ENCODE measurements around the gene FOXN3.
A peak's percentile ranks its signal among the peaks of the same experiment; 100 is the strongest.
"Not testable (repeated sequence)": the region's sequence is repeated elsewhere in the genome, so short reads cannot be mapped to it uniquely, and the experiment has no call there.

FOXN3 gene

DNA sequence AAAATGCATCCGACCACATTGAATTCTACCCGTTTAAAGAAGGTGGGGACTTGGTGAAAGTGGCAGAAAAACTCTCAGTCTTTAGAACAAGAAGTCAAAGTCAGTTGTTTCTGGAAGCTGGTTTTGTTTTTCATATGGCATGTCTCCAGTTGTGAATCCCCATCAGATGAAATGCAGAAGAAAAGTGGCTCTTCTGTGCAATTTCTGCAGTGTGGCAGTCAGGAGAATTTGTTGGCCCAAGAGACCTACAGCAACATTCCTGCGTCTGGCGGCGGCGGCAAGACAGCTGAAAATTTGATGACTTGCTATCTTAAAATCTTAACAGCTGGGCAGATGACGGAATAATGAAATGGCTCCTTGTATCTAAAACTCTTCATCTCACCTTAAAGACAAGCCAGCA lies 201.5 kb downstream of the FOXN3 start:
- DNase-seq: no peak

DNA sequence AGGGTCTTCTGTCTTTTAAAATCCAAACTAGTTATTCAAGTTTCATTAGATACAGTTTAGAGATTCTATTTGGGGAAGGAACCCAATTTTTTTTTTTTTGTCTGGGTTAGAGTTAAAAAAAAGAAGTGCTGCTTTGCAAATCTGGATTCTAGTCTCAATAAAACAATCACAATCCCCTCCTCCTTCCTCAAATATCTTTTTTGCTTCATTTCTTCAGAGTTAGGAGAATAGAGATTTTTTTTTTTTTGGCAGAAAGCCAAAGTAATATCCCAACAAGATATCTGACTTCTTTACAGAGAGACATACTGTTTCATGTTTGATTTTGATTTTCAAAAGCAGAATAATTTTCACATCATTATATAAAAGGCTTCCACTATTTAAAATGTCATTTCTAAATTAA lies 201.9 kb downstream of the FOXN3 start:
- no peak for DNase-seq

DNA sequence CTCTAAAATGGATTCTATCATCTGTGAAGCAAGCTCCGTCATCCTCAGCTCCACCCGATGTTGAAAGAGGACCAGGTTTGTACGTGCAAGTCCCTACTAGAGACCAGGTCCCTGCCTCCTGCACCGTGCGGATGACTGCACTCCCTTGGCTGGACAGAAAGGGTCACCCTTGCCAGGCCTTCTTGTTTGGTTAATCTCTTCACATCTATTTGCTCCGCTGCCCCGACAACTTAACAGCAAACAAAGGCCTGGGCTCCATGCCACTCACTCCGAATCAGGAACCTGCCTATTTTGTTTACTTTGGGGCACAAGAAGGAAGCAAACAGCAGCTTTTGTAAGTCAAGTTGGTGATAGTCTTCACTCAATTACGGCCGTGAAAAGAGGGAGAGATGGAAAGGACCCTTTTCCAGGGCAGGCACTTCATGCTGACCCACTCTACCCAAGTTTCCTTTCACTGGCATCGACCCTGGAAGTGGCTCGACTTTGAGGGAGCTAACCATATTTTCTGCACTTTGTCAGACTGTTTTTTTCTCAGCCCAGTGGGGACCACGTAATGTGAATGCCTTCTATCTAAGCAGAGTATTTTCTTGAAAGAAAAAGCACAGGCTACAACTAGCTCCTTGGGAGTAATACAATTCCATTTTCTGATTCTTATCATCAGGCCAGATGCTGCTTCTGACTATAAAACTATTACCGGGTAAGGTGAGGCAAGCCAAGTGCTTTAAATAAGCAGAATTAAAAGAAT lies 202.6 kb downstream of the FOXN3 start:
- peak; percentile 47 for DNase-seq

DNA sequence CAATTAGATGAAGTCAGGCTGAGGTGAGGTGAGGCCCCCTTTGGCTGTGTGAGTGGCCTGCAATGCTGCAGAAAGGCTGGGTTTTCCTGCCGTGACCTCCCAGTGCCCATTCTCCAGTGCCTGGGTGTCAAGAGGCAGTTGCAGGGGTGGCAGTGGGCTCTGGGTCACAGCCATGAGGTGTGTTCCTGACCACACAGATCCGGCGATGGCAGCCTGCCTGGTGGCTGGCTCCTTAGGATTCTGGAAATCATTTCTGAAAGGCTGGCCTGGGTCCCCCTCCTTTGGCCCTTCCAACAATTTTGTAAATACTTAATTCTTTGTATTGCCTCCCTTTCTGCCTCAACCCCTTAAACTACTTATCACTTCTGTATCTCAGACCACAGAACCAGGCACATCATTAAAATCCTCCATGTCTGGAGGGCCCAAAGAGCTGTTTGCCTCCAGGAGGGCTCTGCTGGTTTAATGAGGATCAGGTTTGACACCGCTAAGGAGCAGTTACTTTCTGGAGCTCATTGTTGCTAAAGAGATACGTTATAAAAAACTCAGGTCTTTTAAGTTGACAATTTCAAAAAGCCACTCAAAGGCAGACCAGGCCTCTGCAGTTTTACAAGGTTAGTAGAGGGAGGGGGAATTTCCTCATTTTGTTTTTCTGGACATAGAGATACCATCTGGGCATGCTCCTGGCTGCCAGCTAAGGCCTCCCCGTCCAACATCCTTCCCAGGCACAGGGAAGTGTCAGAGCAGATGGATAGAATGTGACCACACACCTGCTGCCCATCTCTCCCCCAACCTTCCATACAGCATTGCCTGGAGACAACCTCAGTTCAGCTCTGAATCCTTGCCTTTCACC lies 204.4 kb downstream of the FOXN3 start:
- DNase-seq: no peak

DNA sequence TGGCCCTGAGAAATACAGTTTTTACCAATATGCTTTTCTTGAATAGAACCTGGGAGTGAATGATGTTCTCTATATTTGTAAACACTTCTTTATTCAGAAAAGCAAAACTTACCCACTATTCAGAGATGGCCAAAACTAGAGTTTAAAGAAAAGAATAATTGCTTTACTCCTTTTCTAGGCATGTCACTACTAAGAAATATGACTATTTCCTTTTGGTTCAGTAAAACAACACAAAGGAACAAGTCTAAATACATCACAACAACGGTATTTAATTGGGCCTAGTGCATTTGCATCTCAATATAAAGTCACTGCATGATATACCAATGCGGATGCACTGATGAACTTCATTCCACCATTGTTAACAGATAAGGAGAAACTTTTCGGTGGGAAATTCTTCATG lies 207.5 kb downstream of the FOXN3 start:
- DNase-seq: no peak

DNA sequence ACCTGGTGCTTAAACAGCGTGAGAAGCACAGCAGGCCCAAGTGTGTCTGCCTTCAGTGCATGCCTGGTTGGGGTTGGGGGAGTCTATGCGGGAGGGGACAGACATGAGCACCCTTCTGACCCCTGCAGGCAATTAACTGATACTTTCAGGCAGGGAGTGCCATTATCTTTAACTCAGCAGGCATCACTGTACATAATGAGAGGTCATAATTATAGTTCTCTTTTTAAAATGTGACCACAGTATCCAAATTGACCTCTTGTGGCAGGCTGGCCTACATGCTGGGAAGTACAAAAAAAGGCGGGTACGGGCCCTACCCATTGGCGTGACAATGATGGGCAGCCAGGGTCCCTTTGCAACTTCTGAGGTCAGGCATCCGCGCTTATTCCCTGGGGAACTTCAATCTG lies 209.1 kb downstream of the FOXN3 start:
- peak; percentile 61 for DNase-seq

DNA sequence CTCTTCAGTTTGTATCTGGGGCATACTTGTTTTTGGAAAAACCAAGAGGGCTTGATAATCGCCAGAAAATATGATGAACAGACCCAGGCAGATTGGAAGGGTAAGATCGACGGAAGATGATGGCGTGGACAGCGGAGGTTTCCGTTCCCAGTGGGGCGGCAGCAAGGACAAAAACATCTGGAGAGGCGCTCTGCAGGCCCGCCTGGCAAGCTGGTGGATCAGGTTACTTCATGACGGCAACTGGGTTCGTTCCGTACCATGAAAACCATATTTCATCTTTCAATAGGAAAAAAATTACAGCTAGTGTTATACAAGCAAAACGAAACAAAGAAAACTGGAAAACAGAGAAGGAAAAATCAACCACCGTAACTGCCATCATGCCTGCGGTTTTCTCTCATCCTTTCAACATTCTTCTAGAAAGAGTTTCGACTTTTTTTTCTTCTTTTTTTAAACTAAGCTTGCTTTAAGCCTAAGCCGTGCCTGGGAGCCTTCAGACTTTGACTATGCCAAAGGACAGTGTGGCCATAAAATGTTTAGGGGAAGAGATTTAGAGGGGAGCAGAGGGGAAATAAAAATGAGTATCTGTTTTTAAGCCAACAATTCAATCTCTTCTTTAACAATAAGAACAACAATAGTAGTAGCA lies 210.5 kb downstream of the FOXN3 start:
- DNase-seq: no peak

DNA sequence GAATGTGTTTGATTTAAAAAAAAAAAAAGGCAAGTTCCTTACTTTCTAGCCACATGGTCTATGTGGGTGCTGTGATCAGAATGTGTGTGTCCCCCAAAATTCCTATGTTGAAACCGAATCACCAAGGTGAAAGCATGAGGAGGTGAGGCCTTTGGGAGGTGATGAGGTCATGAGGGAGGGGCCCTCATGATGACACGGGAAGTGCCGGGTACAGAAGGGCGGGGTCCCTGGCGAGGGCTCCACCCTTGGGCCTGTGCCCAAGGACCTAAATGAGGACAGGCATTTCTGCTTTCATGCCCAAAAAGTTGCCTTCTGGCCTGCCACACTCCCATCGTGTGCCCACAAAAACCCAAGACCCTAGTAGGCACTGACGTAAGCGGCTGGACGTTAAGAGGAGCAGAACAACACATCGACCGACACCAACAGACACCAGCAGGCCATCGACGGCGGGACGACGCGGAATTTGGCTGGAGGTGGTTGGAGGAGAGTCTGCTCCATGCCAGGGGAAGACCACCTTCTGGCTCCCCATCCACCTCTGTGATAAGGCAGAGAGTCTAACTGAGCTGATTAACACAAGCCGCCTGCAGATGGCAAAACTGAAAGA lies 211.8 kb downstream of the FOXN3 start:
- DNase-seq: no peak

DNA sequence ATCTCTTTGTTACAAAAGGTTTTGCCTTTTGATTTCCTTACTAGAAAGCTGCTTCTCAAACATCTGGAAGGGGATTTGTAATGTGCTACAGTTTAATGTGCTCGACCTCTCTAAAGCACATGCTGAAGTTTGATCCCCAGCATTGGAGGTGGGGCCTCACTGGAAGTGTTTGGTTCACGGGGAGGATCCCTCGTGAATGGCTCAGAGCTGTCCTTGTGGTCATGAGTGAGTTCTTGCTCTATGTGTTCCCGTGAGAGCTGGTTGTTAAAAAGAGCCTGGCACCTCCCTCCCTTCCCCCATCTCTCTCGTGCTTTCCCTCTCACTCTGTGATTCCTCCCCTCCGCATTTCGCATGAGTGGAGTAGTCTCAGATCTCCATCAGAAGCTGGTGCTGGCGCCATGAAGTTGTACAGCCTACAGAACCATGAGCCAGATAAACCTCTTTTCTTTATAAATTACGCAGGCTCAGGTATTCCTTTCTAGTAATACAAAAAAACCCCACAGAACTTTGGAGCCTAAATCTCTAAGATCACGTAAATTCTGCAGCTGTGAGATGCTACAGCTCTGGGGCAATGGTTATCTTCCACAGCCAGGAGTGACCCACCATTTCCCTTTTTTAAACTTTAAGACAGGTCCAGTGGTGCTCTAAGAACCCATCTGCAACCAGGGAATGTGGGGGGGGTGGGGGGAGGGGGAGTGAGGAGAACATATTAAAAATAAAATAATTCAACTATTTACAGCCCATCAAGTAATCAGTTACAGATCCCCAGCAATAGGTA lies 214.4 kb downstream of the FOXN3 start:
- DNase-seq: no peak

DNA sequence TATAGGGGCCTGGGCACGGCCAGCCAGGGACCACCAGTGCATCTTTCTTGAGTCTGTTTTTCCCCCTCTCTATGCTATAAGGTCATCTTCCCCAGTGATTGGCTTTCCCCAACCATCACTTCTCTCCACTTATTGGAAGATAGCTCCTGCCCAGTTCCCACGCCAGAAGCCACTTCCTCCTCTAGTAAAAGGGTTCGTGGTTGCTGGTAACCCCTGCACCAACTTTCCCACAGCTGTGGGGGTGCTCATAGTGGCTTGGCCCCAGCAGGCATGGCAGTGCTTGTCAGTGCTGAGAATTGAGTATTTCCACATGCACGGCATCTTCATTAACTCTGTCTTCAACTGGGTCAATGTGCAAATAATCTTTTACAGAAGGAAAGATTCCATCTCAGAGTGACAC lies 215.4 kb downstream of the FOXN3 start:
- DNase-seq: no peak

DNA sequence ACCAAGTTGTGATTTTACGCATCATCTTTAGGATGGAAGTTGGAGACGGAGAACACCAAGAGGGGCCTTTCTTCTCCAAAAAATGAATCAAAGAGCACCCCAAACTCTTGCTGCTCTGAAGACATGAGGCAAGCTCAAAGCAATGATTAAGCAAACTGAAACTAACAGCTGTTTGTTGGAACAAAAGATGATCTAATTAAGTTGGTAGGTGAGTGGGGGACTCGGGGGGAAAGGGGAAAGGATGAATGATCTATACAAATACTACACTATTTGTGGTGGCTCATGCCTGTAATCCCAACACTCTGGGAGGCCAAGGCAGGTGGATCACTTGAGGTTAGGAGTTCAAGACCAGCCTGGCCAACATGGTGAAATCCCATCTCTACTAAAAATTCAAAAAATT lies 217.7 kb downstream of the FOXN3 start:
- DNase-seq: not testable (repeated sequence)

DNA sequence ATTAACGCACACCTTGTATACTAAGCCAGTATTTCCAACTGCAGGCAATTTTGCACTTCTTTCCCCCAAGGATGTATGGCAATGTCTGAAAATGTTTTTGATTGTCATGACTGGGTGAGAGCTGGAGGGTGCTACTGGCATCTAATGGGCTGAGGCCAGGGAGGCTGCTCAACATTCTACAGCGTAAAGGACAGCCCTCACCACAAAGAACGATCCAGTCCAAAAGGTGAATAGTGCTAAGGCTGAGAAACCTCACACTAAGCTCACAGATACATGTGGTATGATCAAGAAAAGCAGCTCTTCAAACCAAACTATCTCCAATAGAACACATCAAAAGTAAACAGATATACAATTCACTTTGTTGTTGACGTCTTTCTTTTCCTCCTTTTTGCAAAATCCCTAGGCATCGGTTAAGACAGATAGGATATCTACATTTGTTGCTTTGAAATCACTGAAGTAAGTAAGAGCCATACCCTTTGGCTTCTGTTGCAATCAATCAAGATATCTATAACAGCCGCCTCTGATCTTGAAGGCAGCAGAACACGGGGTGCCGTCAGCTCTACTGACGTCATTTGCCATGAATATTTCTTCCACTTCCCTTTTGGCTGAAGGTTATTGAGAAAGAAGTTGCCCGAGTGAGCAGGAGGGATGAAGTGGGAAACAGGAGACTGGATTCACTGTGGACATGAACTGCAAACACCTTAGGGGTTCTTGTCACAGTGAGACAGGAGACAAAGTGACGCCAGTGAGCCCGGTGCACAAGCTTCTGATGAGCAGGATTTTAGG lies 218.3 kb downstream of the FOXN3 start:
- no peak for DNase-seq

DNA sequence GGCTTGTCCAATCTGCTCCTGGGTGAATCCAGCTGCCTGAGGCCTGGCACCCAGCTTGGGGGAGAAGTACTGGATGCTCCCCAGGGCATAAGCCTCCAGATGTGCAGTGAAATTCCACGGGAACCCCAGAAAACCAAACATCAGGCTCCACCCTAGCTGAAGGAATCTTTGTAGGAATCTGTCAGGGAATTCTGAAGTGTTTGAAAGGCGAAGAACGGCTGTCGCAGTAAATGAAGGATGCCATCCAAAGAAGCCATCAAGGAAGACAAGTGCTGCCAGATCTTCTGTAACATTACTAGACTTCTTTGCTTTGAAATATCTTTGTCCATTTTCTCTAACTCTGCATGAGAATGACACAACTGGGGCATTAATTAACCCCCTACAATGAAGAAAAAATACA lies 219.4 kb downstream of the FOXN3 start:
- DNase-seq: no peak

DNA sequence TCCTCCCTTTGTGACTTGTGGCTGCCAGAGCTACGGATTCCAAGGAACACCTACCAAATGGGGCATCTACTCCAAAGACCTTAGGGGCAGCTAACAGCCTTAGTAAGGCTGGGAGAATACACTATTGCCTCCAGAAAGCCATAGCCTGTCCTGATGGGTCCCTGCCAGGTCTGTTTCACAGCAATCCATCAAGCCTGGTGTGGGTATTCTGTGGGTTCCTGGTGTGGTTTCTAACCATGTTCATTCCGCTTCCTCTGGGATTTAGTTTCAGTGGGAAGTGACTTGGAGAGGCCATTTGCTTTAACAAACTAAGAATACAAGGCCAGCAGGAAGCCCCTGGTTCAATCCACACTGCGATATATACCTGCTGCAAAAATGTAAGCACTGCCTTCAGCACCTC lies 220.5 kb downstream of the FOXN3 start:
- DNase-seq: no peak

DNA sequence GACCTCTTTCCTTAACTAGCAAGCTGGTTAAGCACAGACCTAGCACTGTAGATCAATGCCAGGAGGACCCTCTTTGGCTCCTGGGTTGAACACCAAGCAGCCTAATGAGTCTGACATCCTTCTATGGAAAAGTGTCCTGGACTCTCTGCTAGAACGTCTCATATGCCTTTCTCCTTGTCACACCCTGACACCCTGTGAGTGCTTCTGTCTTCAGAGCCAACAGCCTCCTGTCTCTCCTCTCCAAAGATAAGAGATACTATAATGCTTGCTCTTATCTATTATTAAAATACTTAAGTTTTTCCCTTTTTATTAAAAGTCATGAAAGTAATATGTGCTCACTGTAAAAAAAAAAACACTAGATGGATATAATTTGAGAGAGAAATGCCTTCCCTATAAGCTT lies 222.7 kb downstream of the FOXN3 start:
- no peak for DNase-seq

DNA sequence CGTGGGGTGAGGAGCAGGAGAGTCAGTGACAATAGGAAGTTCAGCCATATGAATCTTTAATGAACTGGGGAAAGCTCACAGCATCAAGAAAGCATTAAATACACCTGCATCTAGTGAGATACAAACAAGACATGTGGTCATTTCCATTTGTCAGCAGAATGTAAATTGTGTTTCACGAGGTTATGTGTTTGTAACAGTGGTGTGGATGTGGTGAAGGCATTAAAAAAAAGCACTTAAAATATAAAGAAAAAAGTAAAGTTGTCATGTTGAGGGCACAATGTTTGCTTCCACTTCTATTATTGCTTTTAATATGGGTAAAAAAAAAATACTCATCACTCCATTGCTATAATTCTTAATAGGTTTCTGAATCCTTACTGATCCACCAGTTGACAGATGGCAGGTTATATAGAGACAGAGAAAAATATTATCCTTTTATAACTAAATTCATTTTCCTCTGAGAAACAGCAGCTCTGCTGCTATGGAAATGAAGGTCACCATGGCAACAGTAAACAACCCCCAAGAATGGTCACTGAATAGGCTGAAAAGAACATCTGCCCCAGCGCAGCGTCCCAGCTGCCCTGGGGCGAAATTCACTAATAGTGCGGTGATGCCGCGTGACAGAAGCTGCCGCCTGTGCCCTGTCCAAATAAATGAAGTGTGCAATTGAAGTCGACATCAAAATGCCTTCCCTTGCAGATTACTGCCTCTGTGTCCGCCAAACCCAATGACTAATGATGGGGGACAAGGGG lies 226.1 kb downstream of the FOXN3 start:
- peak; percentile 98 for DNase-seq

DNA sequence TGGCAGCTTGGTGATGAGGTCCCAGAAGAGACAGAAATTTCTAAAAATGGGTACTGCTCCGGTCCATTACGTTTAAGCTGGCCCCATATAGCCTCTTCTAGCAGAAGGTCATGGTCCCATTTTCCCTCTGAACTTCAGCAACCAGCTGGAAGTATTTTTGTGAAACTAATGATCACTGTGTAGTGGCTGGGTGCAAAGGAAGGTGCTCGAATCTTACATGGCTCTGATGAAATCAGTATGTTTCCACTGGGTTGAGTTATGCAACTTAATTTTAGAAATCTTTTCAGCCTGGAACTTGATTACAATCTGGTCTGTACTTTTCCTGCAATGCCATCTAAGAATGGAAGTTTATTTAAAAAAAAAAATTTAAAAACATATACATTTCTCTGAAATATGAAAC lies 228.5 kb downstream of the FOXN3 start:
- no peak for DNase-seq

DNA sequence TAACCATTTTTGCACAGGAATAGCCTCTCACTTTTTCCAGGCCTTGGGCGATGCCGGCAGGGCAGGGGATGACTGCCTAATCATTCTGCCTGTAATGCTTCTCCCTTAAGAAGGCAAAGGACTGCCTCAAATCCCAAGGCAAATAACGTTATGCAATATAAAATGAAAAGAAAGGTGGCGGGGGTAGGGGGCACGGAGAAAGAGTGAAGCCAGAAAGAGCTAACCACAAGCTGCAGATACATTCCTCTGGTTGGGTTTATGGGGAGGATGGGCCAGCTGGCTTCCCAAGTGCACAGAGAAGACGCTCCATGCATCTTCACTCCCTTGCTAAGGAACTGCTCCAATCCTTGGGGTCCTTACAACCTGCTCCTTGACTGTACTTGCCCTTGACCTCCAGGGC lies 229.5 kb downstream of the FOXN3 start:
- no peak for DNase-seq

DNA sequence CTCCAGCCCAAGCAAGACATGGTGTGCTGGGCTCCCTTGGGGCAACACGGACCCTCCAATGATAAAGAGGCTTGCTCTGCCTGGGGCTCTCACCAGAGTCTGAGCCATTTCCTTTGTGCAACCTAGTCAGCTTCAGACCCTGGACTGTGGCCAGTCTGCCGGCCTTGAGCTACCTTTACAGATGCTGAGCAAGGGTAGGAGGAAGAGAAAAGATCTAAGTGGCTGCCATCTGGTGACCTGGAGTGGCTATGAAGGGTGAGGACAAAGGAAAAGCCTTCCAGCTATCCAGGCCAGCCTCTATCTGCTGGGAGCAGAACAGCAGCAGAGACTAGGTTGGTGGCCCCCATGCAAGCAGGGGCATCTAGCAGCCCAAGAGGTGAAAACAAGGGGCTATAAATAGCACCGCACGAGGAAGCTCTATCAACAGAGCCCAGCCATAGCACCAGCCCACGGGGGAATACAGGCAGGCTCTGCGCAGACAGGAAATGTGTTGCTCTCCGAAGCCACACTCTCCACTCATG lies 230.1 kb downstream of the FOXN3 start:
- DNase-seq: no peak

DNA sequence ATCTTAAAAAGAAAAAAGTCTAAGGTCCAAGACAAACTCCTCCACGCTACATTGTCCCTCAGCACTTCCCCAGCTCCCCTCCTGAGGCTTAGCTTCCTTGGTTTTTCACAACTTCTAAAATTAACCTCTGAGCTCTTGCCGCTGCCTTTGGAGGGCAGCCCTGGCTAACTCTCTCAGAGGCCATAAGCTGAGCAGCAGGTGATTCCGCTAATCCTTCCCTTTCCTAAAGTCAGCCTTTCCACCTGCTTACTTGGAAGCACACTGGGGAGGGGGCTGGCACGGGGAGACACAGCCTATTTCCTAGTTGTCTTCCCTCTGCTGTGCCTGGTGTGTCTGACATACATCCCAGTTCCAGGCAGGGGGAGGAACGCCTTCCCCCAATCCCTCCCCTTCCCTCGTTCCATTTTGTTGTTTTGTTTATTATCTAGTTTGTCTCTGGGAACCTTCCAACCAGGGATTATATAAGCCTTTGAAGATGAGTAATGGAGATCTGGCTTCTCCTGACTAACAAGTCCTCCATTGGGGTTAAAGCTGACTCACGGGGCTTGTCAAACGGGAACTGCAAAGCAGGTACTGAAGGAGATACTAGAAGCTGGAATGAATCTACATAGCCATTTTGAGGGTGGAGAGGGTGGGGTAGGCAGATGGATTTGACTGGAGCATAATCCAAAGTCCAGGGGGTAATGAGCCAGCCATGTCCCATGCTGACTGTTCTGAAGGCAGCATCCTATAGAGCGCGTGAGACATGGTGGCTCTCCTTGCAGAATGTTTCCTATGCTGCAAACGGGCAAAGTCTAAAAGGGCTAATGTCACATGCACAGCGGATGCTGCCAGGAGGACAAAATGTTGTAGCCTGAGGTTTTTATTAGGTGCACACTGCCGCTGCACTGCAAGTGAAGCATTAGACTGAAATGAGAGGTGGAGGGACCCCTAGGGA lies 230.8 kb downstream of the FOXN3 start:
- no peak for DNase-seq

All from NCI-H2081 treated with DMSO at 0.1 percent for 48 hours (cell line).